Activated CD4-positive, alpha-beta memory T cell treated with anti-CD3 and anti-CD28 coated beads, Interleukin-2, amount 10 ng/mL, durations not matched to agents 7 days and 5 days (primary cell): ENCODE data around the gene SPECC1L. TPM values are rescaled to one million over a fixed set of nuclear protein-coding genes. Genes with fewer than 3 reads are reported as not detected.

ENCODE experiments used
- CTCF ChIA-PET: fragments of 350-600 bp; sonication (Branson Sonifier 250); formaldehyde crosslinking; loops from one replicate; lab custom pipeline; 2021; ENCODE audit warnings: antibody characterized with exemption, inconsistent platforms; lab: Charles Lee
- POLR2A ChIA-PET: fragments of 350-600 bp; sonication (Branson Sonifier 250); formaldehyde crosslinking; loops from one replicate; lab custom pipeline; 2021; ENCODE audit warnings: antibody characterized with exemption; lab: Charles Lee
- DNase-seq: peaks from one replicate; pipeline ENCODE4 v3.0.0-alpha.2; 2020
- H3K27ac Mint-ChIP-seq: one replicate; pipeline ENCODE4 v1.8.0; 2021; ENCODE audit warnings: mild to moderate bottlenecking, mixed read lengths
- H3K27me3 Mint-ChIP-seq: one replicate; pipeline ENCODE4 v1.8.0; 2021; ENCODE audit warnings: mixed read lengths
- H3K36me3 Mint-ChIP-seq: one replicate; pipeline ENCODE4 v1.8.0; 2021; ENCODE audit warnings: low read depth, mixed read lengths
- H3K4me1 Mint-ChIP-seq: one replicate; pipeline ENCODE4 v1.8.0; 2021; ENCODE audit warnings: mixed read lengths
- H3K4me3 Mint-ChIP-seq: one replicate; pipeline ENCODE4 v1.8.0; 2021; ENCODE audit warnings: mild to moderate bottlenecking, mixed read lengths
- H3K9me3 Mint-ChIP-seq: one replicate; pipeline ENCODE4 v1.8.0; 2021; ENCODE audit warnings: mixed read lengths
- total RNA-seq, 2 experiments: library from RNA; stranded (reverse); gene quantifications; one replicate each; pipeline ENCODE4 v1.2.3, GENCODE V29; 2021

Gene SPECC1L
- total RNA-seq, 2 experiments from 2014 or later = 33.2 to 37.9 TPM

DNA sequence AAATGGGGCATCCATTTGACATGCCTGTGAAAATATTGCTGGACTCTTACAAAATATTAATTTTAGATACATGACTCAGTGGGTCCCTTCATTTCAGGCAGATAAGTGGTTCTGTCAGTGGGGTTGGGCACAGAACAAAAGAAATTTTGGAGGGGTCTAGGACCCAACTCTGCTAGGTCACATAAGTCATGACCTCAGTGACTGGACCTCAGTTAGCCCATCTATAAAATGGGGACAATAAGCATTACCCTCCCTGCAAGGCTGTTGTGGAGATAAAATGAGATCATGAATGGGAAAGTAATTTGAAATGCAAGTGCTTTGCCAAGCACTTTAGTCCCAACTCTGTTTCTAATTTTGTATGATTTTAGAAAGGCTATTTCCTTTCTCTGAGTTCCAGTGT lies 180.5 kb downstream of the SPECC1L start:
- Mint-ChIP-seq H3K4me3 (no peak overlapping the region), H3K9me3 (peaks cover 3% of the 10 kb centered on the region), H3K36me3 (no peaks in the 10 kb centered on the region), H3K27me3 (no peaks in the 10 kb centered on the region), H3K4me1 (no peaks in the 10 kb centered on the region), H3K27ac (no peak overlapping the region)
- ChIA-PET POLR2A (no interaction called here), CTCF (no interaction called here)
- DNase-seq = no peak

DNA sequence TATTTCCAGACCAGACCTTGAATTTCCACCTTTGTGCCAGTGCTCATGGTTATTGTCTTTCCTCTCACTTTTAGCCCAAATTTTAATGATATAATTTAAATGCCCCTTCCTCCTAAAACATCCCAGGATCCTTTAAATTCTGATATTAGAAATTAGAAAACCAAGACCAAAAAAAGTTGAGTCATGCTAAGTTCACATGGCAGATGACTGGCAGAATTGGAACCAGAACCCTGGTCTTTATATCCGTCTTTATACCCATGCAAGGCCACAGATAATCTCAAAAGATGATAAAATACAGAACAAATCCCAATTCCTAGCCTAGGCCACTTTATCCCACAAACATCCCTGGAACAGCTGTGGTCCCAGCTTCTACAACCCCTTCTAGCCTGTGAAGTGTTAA lies 183.2 kb downstream of the SPECC1L start:
- ChIA-PET CTCF (interaction anchor here (1.2 kb wide), 1 partner anchor 26 kb away, joined by 3 read pairs; the partner anchor contains the start of gene ADORA2A), POLR2A (no interaction called here)
- Mint-ChIP-seq H3K4me1 (no peaks in the 10 kb centered on the region), H3K36me3 (no peaks in the 10 kb centered on the region), H3K27me3 (no peaks in the 10 kb centered on the region), H3K27ac (no peak overlapping the region), H3K4me3 (no peak overlapping the region), H3K9me3 (peaks cover 3% of the 10 kb centered on the region)
- DNase-seq = no peak

DNA sequence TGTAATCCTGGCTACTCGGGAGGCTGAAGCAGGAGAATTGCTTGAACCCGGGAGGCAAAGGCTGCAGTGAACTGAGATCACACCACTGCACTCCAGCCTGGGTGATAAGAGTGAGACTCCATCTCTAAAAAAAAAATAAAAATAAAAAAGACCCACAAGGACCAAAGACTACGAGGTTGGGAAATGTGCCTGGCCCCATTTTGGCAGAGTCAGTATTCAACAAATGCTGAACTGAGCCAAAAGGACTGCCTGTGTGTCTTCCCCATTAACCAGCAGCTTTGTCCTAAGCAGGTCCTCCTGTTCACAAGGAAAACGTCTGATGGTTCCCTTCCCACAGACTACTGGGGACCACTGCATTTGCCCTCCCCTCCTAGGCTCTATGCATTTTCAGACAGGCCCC lies 184.4 kb downstream of the SPECC1L start:
- Mint-ChIP-seq H3K9me3 (peaks cover 3% of the 10 kb centered on the region), H3K27ac (no peak overlapping the region), H3K4me1 (peaks cover 6% of the 10 kb centered on the region), H3K36me3 (no peaks in the 10 kb centered on the region), H3K27me3 (no peaks in the 10 kb centered on the region), H3K4me3 (no peak overlapping the region)
- no peak for DNase-seq
- POLR2A ChIA-PET = no interaction called here
- CTCF ChIA-PET = interaction anchor here (0.6 to 1.0 kb wide), 2 partner anchors 25 to 48 kb away, joined by 3 read pairs; no protein-coding TSS in a partner anchor

DNA sequence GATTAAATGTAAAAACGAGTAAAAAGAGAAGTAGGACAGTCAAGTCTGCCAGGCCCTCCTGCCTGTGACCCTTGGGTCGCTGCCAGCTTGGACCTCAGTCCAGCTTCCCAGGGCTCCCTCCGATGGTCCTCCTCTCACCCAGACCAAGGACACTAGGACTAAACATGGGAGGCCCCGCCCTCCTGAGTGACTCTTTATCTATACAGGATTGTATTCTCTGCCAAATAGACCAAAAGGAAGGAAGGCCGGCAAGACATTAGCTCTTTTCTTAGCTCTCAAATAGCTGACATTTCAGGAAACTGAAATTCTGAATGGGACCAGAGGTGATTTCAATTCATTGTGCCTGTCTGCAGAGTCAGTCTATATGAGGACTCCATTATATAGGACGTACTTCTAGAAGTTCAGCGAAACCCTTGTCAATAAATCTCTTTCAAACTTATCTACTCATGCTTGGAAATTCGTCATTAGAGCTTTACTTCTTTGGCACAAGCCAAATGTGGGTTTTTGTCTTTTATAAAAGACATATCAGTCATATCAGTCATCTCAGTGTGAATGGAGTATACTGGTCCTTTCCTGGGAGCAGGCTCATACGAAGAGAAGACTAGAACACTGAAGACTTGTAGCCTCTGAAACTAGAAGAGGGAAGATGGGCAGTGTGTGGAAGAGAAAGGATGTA lies 185.3 kb downstream of the SPECC1L start:
- Mint-ChIP-seq H3K36me3 (no peaks in the 10 kb centered on the region), H3K4me3 (no peak overlapping the region), H3K27ac (no peak overlapping the region), H3K9me3 (peaks cover 3% of the 10 kb centered on the region), H3K4me1 (peaks cover 11% of the 10 kb centered on the region), H3K27me3 (no peaks in the 10 kb centered on the region)
- ChIA-PET CTCF (interaction anchor here (0.6 to 1.7 kb wide), 3 partner anchors 18 to 32 kb away, joined by 3 to 4 read pairs (median 3); no protein-coding TSS in a partner anchor), POLR2A (no interaction called here)
- no peak for DNase-seq

DNA sequence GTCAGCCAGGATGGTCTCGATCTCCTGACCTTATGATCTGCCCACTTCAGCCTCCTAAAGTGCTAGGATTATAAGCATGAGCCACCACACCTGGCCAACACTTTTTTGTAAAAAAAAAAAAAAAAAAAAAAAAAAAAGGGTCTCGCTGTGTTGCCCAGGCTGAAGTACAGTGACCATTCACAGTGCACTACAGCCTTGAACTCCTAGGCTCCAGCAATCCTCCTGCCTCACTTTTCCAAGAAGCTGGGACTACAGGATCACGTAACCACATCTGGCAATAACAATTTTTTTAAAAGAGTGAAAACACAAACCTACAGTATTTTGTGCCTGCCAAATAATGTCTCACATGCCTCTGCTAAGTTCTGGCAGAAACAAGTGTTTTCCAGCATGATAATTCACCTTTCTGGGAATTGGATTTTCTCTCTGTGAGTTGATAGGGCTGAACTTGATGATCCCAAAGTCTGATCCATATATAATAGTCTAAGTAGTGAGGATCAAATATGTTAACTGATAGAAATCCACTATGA lies 187.3 kb downstream of the SPECC1L start:
- Mint-ChIP-seq H3K27ac (no peak overlapping the region), H3K9me3 (no peaks in the 10 kb centered on the region), H3K36me3 (no peaks in the 10 kb centered on the region), H3K4me3 (no peak overlapping the region), H3K27me3 (no peaks in the 10 kb centered on the region), H3K4me1 (peaks cover 14% of the 10 kb centered on the region)
- DNase-seq = no peak
- ChIA-PET POLR2A (no interaction called here), CTCF (interaction anchor here (0.5 kb wide), 1 partner anchor 35 kb away, joined by 3 read pairs; no protein-coding TSS in a partner anchor)

DNA sequence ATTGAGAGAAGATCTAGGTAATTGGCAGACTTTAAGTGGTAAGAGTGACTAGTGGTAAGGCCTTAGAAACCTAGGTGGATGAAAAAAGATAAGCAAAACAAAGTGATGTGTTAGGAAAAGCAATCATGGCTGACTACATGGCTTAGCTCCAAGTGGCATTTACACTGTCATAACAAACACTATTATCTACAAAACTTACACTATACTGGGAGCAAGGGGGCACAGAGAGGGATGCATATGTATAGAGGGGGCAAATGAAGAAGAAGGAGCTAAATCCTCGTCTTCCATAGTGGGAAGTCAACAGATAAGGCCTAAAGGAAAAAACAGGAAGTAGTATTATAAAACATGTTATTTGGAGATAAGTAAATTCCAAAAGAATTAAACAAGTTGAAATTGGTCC lies 189.3 kb downstream of the SPECC1L start:
- H3K27ac Mint-ChIP-seq = no peak overlapping the region
- H3K4me3 Mint-ChIP-seq = no peak overlapping the region
- ChIA-PET CTCF (no interaction called here), POLR2A (interaction anchor here (1.3 kb wide), 1 partner anchor 25 kb away, joined by 4 read pairs; no protein-coding TSS in a partner anchor)
- no peaks in the 10 kb centered on the region for H3K9me3 Mint-ChIP-seq
- H3K36me3 Mint-ChIP-seq = no peaks in the 10 kb centered on the region
- peaks cover 14% of the 10 kb centered on the region for H3K4me1 Mint-ChIP-seq
- H3K27me3 Mint-ChIP-seq = no peaks in the 10 kb centered on the region
- DNase-seq = no peak

DNA sequence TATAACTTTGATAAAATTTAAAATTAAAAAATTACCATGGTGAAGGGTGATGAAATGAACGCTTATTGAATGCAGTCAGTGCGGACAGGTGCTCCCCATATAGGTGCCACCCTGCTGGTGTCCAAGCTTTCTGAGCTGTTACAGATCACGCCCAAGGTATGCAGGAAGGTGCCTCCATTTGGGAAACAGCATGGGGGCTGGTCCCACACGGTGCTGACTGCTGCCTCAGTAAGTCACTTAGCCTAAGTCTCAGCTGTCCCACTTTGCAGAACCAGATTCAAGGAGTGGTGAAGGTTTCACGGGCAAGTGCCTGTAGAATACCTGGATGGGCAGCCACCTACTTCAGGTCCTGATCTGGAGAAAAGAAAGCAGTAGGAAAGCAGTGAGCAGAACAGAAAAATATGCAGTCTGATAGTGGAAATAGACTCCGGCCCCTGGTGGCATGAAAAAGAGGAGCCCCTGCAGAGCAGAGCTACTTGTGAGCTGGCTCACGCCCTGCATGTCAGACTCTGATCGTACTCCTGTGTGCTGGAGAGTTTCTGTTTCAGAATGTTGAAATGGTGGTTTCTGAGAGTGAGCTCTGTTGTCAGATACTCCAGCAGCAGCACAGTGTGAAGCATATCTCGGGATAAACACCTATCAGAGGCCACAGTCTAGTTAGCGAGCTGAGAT lies 189.9 kb downstream of the SPECC1L start:
- Mint-ChIP-seq H3K27me3 (no peaks in the 10 kb centered on the region), H3K9me3 (no peaks in the 10 kb centered on the region), H3K4me3 (no peak overlapping the region), H3K36me3 (no peaks in the 10 kb centered on the region), H3K27ac (no peak overlapping the region), H3K4me1 (peaks cover 16% of the 10 kb centered on the region)
- POLR2A ChIA-PET = interaction anchor here (0.9 to 1.5 kb wide), 4 partner anchors 14 to 33 kb away, joined by 3 to 5 read pairs (median 4); partner anchors contain the start of gene ADORA2A
- no peak for DNase-seq
- CTCF ChIA-PET = interaction anchor here (0.5 to 1.4 kb wide), 6 partner anchors 10 to 265 kb away, joined by 3 to 4 read pairs (median 3); partner anchors contain the start of gene ADORA2A

DNA sequence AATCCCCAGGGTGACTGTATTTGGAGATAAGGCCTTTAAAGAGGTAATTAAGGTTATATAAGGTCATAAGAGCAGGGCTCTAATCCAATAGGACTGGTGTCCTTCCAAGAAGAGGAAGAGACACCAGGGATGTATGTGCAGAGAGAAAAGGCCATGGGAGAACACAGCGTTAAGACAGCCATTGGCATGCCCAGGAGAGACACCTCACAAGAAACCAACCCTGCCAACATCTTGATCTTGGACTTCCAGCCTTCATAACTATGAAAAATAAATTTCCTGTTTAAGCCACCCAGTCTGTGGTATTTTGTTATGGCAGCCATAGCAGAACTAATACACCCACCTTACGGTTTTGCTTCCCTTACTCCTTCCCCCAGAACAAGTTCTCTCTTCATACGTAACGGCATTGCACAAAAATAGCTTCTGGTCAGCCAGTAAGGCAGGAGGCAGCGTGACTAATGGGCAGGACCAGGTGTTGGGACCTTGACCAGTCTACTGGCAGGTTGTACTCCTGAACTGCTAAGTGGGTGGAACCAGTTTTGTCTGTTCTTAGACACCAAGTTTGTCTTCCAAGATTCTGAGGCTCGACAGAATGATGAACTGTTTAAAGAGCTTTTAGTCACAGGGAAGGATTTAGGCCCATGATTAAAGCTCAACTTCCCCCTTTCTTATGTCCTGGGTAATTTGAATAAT lies 192.6 kb downstream of the SPECC1L start:
- POLR2A ChIA-PET = no interaction called here
- Mint-ChIP-seq H3K9me3 (no peaks in the 10 kb centered on the region), H3K36me3 (no peaks in the 10 kb centered on the region), H3K4me3 (no peak overlapping the region), H3K4me1 (peaks cover 16% of the 10 kb centered on the region), H3K27me3 (no peaks in the 10 kb centered on the region), H3K27ac (no peak overlapping the region)
- CTCF ChIA-PET = interaction anchor here (1.8 kb wide), 1 partner anchor 23 kb away, joined by 5 read pairs; no protein-coding TSS in a partner anchor
- no peak for DNase-seq

DNA sequence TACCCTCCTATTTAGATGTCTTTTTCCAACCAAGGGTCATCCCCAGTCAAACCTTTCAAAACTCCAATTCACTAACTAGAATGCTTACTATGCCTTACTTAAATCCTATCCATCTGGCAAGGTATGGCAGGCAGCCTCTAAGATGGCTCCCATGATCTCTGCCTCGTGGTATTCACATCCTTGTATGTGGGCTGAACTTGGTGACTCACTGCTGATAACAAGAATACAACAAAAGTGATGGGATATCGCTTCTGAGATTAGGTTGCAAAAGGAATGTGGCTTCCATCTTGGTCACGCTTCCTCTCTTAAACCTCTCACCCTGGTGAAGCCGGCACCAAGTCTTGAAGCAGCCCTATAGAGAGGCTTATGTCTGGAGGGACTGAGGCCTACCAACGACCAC lies 194.9 kb downstream of the SPECC1L start:
- ChIA-PET CTCF (no interaction called here), POLR2A (no interaction called here)
- Mint-ChIP-seq H3K27ac (no peak overlapping the region), H3K27me3 (no peaks in the 10 kb centered on the region), H3K9me3 (no peaks in the 10 kb centered on the region), H3K36me3 (no peaks in the 10 kb centered on the region), H3K4me1 (peaks cover 8% of the 10 kb centered on the region), H3K4me3 (no peak overlapping the region)
- DNase-seq = no peak

DNA sequence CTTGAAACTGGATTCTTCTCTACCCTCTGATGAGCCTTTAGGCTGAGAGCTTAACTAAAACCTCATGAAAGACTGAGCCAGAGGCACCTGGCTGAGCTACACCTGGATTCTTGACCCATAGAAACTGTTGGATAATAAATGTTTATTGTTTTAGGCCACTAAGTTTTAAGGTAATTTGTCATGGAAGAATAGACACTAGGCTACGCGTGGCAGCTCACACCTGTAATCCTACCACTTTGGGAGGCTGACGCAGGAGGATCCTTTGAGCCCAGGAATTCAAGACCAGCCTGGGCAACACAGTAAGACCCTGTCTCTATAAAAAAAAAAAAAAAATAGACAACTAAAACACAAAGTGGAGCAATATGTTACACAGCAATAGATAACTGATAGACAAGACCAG lies 195.3 kb downstream of the SPECC1L start:
- H3K4me3 Mint-ChIP-seq = no peak overlapping the region
- DNase-seq = no peak
- no peaks in the 10 kb centered on the region for H3K27me3 Mint-ChIP-seq
- no peak overlapping the region for H3K27ac Mint-ChIP-seq
- H3K36me3 Mint-ChIP-seq = no peaks in the 10 kb centered on the region
- CTCF ChIA-PET = no interaction called here
- POLR2A ChIA-PET = no interaction called here
- no peaks in the 10 kb centered on the region for H3K9me3 Mint-ChIP-seq
- H3K4me1 Mint-ChIP-seq = peaks cover 4% of the 10 kb centered on the region

DNA sequence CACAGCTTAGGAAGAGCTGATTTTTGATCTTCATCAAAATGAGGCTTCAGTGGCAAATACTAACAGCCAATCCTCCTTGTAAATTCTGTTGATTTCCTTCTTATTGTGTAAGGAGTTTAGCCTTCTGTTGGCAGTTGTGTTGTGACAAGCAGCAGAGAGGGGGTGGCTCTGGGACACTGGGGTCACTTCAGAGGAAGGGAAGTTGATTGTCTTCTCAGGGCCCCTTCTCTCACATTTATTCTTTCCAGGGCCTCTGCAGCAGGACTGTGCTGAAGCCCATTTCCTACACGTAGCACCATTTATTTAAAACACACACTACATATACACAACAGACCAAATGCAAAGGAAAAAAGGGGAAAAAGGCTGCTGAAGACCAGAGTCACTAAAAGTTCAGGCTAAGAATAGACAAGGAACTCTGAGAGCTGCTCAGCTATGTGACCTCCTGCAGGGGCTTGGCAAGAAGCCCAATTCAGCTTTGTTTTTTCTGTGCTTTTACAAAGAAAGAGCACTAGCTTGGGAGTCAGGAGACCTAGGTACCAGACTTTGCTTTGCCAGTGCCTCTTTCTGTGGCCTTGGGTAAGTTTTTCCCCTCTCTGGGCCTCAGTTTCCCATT lies 196.2 kb downstream of the SPECC1L start:
- H3K36me3 Mint-ChIP-seq = no peaks in the 10 kb centered on the region
- no peak overlapping the region for H3K4me3 Mint-ChIP-seq
- no peak overlapping the region for H3K27ac Mint-ChIP-seq
- DNase-seq = no peak
- POLR2A ChIA-PET = no interaction called here
- CTCF ChIA-PET = no interaction called here
- no peaks in the 10 kb centered on the region for H3K27me3 Mint-ChIP-seq
- no peaks in the 10 kb centered on the region for H3K9me3 Mint-ChIP-seq
- H3K4me1 Mint-ChIP-seq = peaks cover 2% of the 10 kb centered on the region

DNA sequence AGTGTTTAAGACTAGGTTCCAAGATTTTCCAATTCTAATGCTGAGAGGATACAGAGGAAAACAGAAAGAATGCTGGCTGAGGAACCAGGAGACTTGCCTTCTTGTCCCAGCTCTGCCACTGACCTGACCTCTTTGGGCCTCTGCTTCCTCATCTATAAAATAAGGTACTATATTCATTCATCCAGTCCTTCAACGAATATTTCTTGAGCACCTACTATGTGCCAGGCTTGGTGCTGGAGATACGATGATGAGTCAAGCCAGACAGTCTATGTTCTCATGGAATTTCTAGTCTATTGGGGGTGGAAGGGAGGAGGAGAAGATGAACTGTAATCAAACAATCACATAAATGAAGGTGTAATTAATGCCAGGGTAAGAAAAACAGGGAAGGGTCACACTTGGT lies 196.7 kb downstream of the SPECC1L start:
- DNase-seq = no peak
- Mint-ChIP-seq H3K27me3 (no peaks in the 10 kb centered on the region), H3K27ac (no peak overlapping the region), H3K9me3 (no peaks in the 10 kb centered on the region), H3K36me3 (no peaks in the 10 kb centered on the region), H3K4me1 (peaks cover 2% of the 10 kb centered on the region), H3K4me3 (no peak overlapping the region)
- CTCF ChIA-PET = no interaction called here
- POLR2A ChIA-PET = no interaction called here
